Stimulated activated naive CD4-positive, alpha-beta T cell (primary cell): ENCODE data around the gene VEGFA.

Source experiments
- DNase-seq, 6 experiments: peaks; one replicate each; lab custom pipeline; 2025; lab: John Stamatoyannopoulos, UW

Gene VEGFA

GRCh38 chr6:43821101-43821886 lies 51.3 kb downstream of the VEGFA start:
- DNase-seq: no peak

- DNase-seq: no peak
Observed at GRCh38 chr6:43823390-43823789, 53.4 kb downstream of the VEGFA start.

GRCh38 chr6:43823879-43824702 lies 54.1 kb downstream of the VEGFA start:
- no peak for DNase-seq

GRCh38 chr6:43824703-43825064 lies 54.7 kb downstream of the VEGFA start:
- DNase-seq: no peak

GRCh38 chr6:43825187-43826115 lies 55.4 kb downstream of the VEGFA start:
- no peak for DNase-seq

GRCh38 chr6:43826730-43827129 lies 56.7 kb downstream of the VEGFA start:
- no peak for DNase-seq

- no peak for DNase-seq
Observed at GRCh38 chr6:43827898-43828297, 57.9 kb downstream of the VEGFA start.

GRCh38 chr6:43828711-43829110 lies 58.7 kb downstream of the VEGFA start:
- no peak for DNase-seq

GRCh38 chr6:43829470-43829869 lies 59.5 kb downstream of the VEGFA start:
- no peak for DNase-seq

- no peak for DNase-seq
Observed at GRCh38 chr6:43830775-43831174, 60.8 kb downstream of the VEGFA start.

GRCh38 chr6:43831191-43831590 lies 61.2 kb downstream of the VEGFA start:
- no peak for DNase-seq

- no peak for DNase-seq
Observed at GRCh38 chr6:43833223-43833995, 63.4 kb downstream of the VEGFA start.

- no peak for DNase-seq
Observed at GRCh38 chr6:43833996-43834390, 64.0 kb downstream of the VEGFA start.

GRCh38 chr6:43834528-43835155 lies 64.6 kb downstream of the VEGFA start:
- DNase-seq: no peak

GRCh38 chr6:43835872-43836419 lies 65.9 kb downstream of the VEGFA start:
- DNase-seq: no peak
